ENCODE data around the gene HYLS1. TPM values are rescaled to one million over a fixed set of nuclear protein-coding genes. Genes with fewer than 3 reads are reported as not detected.

HYLS1 gene
- total RNA-seq, 1 experiment from 2014 or later = 8.6 TPM

DNA sequence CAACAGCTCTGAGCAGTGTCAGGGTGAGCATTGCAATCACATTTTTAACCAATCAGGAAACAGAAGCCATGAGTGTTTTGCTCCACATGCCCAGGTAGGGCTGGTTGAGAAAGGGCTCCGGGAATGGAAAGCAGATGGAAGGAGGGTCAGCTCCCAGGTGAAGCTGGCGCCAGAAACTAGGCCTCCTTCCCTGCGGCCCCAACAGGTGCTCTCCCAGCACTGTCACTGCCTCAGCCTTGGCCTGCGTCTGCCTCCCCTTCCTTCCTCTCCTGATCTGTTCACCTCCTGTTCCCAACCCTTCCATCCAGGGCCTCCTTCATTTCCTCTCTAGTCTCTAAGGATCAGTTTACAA is 53.8 kb downstream of the HYLS1 start:
- H2AFZ ChIP-seq (ENCODE audit: low read length) = no peak overlapping the region
- no peak overlapping the region for H3T11ph ChIP-seq (ENCODE audit: low read length)
- peaks cover 19 to 27% of the 10 kb centered on the region in 2 experiments for H3K4me1 Mint-ChIP-seq
- no peaks in the 10 kb centered on the region for H4K20me1 ChIP-seq (ENCODE audit: control insufficient read depth, insufficient read depth, insufficient read length)
- H3K56ac ChIP-seq (ENCODE audit: insufficient read length, low read depth, low read length) = no peak overlapping the region
- H3K36me3 Mint-ChIP-seq (ENCODE audit: insufficient read depth in 1 of 3, low read depth in 3 of 3) = no peaks in the 10 kb centered on the region; a peak in 1 of 7 replicates
- H3K9ac ChIP-seq (ENCODE audit: extremely low read depth, insufficient read length, low read length) = no peak overlapping the region
- no peak overlapping the region for H2BK20ac ChIP-seq (ENCODE audit: low read depth, low read length, poor library complexity, severe bottlenecking)
- H3K79me1 ChIP-seq (ENCODE audit: insufficient read depth, low read depth, low read length, poor library complexity, severe bottlenecking) = no peaks in the 10 kb centered on the region
- H3K27ac ChIP-seq (ENCODE audit: insufficient read length, low read depth, low read length) = no peak overlapping the region
- H3K4me3 Mint-ChIP-seq = no peak overlapping the region; a peak in 2 of 5 replicates
- H3K9me3 ChIP-seq (ENCODE audit: control insufficient read depth, low read depth, low read length) = no peaks in the 10 kb centered on the region
- H3K14ac ChIP-seq (ENCODE audit: insufficient read depth, low read length) = no peak overlapping the region
- no peak overlapping the region for H2BK15ac ChIP-seq (ENCODE audit: low read depth, low read length)
- H3K27me3 Mint-ChIP-seq (ENCODE audit: low read depth) = no peaks in the 10 kb centered on the region
- H2BK120ac ChIP-seq (ENCODE audit: low read depth, low read length, poor library complexity, severe bottlenecking) = no peak overlapping the region
- H2AK5ac ChIP-seq (ENCODE audit: insufficient read length, low read length) = no peak overlapping the region
- H4K5ac ChIP-seq (ENCODE audit: insufficient read length, low read depth, low read length) = no peak overlapping the region
- peak overlapping the region; percentile 83 for H3K18ac ChIP-seq (ENCODE audit: insufficient read length, low read depth, low read length)
- no peaks in the 10 kb centered on the region for H3K23me2 ChIP-seq (ENCODE audit: insufficient read length, low read depth, low read length, poor library complexity, severe bottlenecking)
- H3K27ac Mint-ChIP-seq = peak overlapping the region in 1 of 3 experiments; percentile 80; a peak in 3 of 7 replicates
- no peak overlapping the region for H3K4ac ChIP-seq (ENCODE audit: low read depth, low read length)
- no peak for DNase-seq
- no peak overlapping the region for H4K8ac ChIP-seq (replicated peaks; ENCODE audit: insufficient read length, low read depth, low read length)
- WGBS (ENCODE audit: extremely low coverage, insufficient read length, low lambda C conversion rate) = no CpG with 5 or more reads among the region's 4 CpGs
- no peak overlapping the region for H2BK12ac ChIP-seq (ENCODE audit: insufficient read length, low read depth, low read length)
- H2BK5ac ChIP-seq (ENCODE audit: insufficient read length, low read length) = no peak overlapping the region
- H3K79me2 ChIP-seq (ENCODE audit: insufficient read depth, low read length) = no peaks in the 10 kb centered on the region
- H3K23ac ChIP-seq (ENCODE audit: insufficient read length, low read depth, low read length) = no peak overlapping the region
- H3K4me1 ChIP-seq (ENCODE audit: insufficient read depth, low read length) = peaks cover 3% of the 10 kb centered on the region; the same call in 1 of the 2 replicates
- H4K91ac ChIP-seq (ENCODE audit: insufficient read length, low read depth, low read length) = no peak overlapping the region
- H3K9me3 Mint-ChIP-seq = no peaks in the 10 kb centered on the region
- TF ChIP-seq, protein P1, sequence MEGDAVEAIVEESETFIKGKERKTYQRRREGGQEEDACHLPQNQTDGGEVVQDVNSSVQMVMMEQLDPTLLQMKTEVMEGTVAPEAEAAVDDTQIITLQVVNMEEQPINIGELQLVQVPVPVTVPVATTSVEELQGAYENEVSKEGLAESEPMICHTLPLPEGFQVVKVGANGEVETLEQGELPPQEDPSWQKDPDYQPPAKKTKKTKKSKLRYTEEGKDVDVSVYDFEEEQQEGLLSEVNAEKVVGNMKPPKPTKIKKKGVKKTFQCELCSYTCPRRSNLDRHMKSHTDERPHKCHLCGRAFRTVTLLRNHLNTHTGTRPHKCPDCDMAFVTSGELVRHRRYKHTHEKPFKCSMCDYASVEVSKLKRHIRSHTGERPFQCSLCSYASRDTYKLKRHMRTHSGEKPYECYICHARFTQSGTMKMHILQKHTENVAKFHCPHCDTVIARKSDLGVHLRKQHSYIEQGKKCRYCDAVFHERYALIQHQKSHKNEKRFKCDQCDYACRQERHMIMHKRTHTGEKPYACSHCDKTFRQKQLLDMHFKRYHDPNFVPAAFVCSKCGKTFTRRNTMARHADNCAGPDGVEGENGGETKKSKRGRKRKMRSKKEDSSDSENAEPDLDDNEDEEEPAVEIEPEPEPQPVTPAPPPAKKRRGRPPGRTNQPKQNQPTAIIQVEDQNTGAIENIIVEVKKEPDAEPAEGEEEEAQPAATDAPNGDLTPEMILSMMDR (conservative IDR thresholded peaks at IDR 0.05) = no peak
- no peak overlapping the region for H3K4me2 ChIP-seq (ENCODE audit: insufficient read depth, insufficient read length, low read length)
- H3K27me3 ChIP-seq (ENCODE audit: insufficient read depth, low read length) = no peaks in the 10 kb centered on the region

Data from H9 (cell line).